NCI-H128 (cell line): Measurements from ENCODE around the gene EMILIN3.
"Not testable (repeated sequence)": the region's sequence is repeated elsewhere in the genome, so short reads cannot be mapped to it uniquely, and the experiment has no call there.

Source experiments
- DNase-seq: peaks from one replicate; lab custom pipeline; 2025; ENCODE audit not compliant: unreplicated experiment; lab: John Stamatoyannopoulos, UW

The EMILIN3 gene

DNA sequence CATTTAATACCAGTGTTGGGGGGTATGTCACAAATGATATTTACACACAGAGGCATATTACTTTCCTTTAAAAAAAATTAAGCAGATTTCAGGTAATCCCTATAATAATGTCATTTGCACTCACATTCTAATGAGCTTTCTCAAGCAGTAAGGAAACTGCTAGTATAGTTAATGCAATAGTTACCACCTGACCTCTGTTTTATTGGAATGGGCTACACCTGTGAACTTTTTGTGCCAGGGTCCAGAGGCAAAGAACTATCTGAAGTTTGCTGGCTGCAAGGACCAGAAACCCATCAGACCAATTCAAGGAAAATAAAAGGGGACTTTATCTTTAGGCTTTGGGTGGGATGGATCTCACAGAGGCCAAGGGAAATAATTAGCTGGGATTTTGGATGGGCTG is 46.2 kb downstream of the EMILIN3 start:
- DNase-seq, result no peak

DNA sequence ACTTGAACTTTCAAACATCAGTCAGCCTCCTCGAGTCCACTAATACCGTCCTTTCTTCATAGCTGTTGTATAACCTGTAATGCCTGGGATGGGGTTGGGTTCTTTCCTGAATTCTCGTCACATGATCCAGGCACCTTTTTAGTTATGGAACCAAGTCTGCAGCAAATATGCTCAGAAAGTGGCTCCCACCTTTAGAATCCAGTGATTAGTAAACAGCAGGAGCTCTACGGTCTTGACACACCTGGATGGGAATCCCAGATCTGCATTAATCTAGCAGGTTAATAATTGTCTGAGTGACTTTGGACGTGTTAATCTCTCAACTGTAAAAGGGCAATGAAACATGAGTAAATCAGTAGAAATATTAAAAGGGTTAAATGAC is 48.4 kb downstream of the EMILIN3 start:
- no peak for DNase-seq

DNA sequence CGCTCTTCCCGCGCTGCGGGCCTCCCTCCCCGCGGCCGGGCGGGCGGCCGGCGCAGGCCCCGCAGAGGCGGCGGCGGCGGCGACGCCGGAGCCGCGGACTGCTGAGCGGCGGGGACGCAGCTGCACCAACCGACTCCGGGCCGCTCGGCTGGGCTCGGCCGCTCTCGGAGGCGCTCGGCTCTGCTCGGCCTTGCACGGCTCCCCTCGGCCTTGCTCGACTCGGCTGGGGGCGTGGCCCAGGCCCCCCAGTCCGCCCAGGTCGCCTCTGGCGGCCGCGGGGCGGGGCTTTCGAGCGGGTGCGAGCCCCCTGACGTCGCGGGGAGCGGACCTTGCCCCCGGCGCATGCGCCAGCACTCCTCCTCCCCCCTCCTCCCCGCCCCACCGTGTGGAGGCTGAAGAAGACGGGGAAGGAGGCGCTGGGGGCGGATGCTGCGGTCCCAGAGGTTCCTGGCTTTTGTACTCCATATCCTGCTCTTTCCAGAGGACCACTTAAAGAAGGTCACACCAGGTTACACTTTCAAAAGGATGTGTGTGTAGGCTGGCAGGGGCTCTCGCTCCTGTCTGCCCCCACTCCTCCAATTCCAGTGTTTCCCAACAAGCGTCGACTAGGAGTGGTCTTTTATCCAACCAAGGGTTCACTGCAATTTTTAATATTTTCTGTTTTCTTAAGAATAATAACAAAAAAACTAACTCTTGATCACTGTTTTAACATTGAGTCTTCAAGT is 48.9 kb downstream of the EMILIN3 start, which contains the start of gene ZHX3:
Gene ZHX3 (minus strand): TSS at position 186 of the 725 bp plus-strand sequence. CDS start 112,815 bp downstream, outside the sequence.
- DNase-seq, result peak; percentile 95

DNA sequence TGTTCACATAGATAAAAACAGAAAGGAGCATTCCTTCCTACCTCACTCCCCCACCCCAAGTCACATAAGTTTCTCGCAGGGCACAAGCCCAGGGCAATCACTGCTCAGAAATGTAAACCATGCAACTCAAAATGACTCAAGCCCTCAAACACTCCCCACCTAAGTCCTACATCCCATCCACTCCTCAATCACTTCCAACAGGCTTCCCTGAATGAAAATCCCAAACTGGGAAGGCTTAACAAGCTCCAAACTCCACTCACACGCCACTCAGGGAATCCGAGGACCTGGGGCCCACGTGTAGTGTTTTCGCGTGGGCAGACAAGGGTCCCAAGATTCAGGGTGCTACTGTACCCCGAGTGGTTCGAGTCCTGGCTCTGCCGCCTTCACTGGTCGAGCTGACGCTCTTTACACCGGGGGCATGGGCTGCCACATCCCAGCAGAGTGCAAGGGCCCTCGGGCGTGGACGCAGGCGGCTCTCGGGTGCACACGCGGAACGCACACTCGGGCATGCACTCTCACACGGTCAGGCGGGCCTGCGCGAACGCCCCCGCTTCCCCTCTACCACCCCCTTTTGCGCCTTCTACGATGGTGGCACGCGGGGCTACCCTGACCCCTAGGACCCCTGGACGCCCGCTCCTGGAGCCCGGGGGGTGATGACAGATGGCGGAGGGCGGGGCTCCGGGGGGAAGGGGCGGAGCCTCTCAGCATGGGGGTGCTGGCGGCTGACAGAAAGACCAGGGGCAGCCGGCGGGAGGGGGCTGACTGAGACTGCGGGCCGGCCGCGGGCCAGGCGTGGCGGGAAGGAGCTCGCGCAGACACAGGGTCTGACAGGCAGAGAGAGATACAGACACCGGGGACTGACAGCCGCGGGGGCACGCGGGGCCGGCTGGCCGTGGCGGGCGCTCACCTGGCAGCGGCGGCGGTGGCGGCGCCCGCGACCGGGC is 49.7 kb downstream of the EMILIN3 start:
- DNase-seq, result no peak

DNA sequence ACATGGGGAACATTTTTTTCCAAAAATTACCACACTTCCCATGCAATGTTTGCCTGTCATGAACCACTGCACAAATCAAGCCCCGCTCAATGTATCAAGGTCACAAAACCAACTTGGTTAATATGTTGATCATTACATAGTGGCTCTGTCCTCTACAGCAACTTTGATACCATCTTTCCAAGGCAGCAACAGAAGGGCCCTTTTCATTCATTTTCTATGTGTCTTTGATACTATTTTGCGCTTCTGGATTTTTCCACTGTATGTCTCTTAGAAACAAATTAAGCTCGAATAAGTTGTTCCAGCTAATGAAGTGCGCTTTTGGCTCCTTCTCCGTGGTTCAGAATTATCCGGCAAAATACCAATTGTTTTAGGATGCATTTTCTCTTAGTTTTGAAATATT is 50.6 kb downstream of the EMILIN3 start:
- no peak for DNase-seq

DNA sequence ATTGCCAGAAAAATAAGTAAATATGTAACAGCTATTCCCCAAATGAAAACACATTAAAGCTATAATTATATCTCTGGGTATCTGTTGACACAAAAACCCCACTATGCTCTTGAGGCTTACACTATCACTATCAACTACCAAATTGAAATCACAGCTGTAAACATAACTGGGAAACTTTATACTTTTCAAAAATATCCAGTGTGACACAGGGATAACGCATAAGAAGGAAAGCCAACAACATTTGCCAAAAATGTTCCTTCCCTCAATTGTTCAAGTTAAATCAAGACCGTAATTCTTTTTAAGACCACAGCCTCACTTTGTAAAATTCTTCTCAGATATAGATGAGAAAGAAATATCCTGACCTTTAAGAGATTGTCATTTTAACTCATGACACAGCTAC is 52.2 kb downstream of the EMILIN3 start:
- no peak for DNase-seq

DNA sequence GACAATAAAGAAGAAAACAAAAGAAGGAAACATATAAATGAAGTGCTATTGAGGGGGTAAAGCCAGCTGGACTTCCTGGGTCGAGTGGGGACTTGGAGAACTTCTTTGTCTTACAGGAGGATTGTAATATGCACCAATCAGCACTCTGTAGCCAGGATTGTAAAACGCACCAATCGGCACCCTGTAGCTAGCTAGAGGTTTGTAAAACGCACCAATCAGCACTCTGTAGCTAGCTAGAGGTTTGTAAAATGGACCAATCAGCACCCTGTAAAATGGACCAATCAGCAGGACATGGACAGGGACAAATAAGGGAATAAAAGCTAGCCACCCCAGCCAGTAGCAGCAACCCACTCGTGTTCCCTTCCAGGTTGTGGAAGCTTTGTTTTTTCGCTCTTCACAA is 54.6 kb downstream of the EMILIN3 start:
- DNase-seq, result not testable (repeated sequence)
